OCI-LY1 (cell line): Measurements from ENCODE around the gene SELENOP.

Experiments used
- CTCF ChIP-seq: fragments of 200-600 bp; sonication (generic), shearing (Covaris generic); IDR thresholded peaks from 2 replicates; pipeline ENCODE4 v1.5.1; 2017; ENCODE audit warnings: mild to moderate bottlenecking, antibody characterized with exemption, low read length, moderate library complexity, mixed read lengths
- EZH2 ChIP-seq: fragments of 200-600 bp; sonication (generic), shearing (Covaris generic); IDR thresholded peaks from 2 replicates; pipeline ENCODE4 v1.8.0; 2017; ENCODE audit warnings: borderline replicate concordance, mixed run types, mild to moderate bottlenecking, antibody characterized with exemption, low read length, moderate library complexity, mixed read lengths

- no peak for TF ChIP-seq CTCF
- no peak for TF ChIP-seq EZH2
Observed at GRCh38 chr5:42806701-42807262, 4.9 kb downstream of the SELENOP start.
